ENCODE data around the gene AFG1L. TPM values are rescaled to one million over a fixed set of nuclear protein-coding genes. Genes with fewer than 3 reads are reported as not detected.

The AFG1L gene
- total RNA-seq, 1 experiment from 2014 or later: 4.9 TPM

DNA sequence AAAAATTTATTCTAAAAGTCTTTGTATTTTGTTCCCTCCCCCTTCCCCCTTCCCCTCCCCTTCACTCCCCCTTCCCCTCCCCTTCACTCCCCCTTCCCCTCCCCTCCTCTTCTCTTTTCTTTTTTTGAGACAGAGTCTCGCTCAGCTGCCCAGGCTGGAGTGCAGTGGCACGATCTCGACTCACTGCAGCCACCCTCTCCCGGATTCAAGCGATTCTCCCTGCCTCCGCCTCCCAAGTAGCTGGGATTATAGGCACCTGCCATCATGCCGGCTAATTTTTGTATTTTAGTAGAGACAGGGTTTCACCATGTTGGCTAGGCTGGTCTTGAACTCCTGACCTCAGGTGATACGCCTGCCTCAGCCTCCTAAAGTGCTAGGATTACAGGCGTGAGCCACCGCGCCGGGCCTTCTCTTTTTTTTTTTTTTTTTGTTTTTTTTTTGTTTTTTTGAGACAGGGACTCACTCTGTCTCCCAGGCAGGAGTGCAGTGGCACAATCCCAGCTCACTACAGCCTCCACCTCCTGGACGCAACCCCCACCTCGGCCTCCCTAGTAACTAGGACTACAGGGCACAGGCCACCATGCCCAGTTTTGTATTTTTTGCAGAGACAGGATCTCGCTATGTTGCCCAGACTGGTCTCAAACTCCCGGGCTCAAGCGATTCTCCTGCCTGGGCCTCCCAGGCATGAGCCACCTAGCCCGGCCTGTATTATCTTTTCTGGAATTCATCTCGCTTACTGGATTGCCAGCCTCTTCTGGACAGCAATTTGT is 1.1 kb upstream of the AFG1L start:
- POLR2A ChIA-PET: interaction anchor here (0.7 to 0.9 kb wide), 2 partner anchors 29 to 33 kb away, joined by 3 read pairs; partner anchors contain the start of gene SNX3
- peak overlapping the region; percentile 84 for H3K4me2 ChIP-seq (ENCODE audit: low read length)
- H3K36me3 ChIP-seq (ENCODE audit: control insufficient read depth in 1 of 2, insufficient read depth in 2 of 2, low read length in 2 of 2): no peaks in the 10 kb centered on the region
- no peaks in the 10 kb centered on the region for H3K9me3 ChIP-seq (ENCODE audit: control insufficient read depth in 1 of 2, insufficient read depth in 1 of 2, low read depth in 1 of 2, low read length in 2 of 2)
- no peak for TF ChIP-seq POLR2AphosphoS5 (IDR thresholded peaks at IDR 0.05; ENCODE audit: low read depth, low read length)
- peak; percentile 58; the same call in 1 of the 2 replicates for TF ChIP-seq ZFX (IDR thresholded peaks at IDR 0.05)
- TF ChIP-seq, protein P1, sequence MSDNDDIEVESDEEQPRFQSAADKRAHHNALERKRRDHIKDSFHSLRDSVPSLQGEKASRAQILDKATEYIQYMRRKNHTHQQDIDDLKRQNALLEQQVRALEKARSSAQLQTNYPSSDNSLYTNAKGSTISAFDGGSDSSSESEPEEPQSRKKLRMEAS (IDR thresholded peaks at IDR 0.05): no peak
- H3K9me2 ChIP-seq (ENCODE audit: insufficient read depth): no peaks in the 10 kb centered on the region
- peak overlapping the region; percentile 80 for H3K9ac ChIP-seq (ENCODE audit: low read length)
- no peaks in the 10 kb centered on the region; the same call in 1 of the 2 replicates for H3K79me2 ChIP-seq (ENCODE audit: insufficient read depth, low read length)
- H3K4me1 ChIP-seq (ENCODE audit: control insufficient read depth in 1 of 2, insufficient read depth in 2 of 2, low read length in 2 of 2): peaks cover 5 to 24% of the 10 kb centered on the region in 2 experiments
- RAD21 ChIA-PET (ENCODE audit: low non-redundant PET in 1 of 2, low total read pairs in 2 of 2, uncharacterized antibody in 2 of 2, unreplicated experiment in 2 of 2): no interaction called here
- peak overlapping the region; percentile 67 to 82 for H3K4me3 ChIP-seq (replicated peaks in 1 of 2; ENCODE audit: low read depth in 1 of 2, low read length in 2 of 2)
- no TSS peak for BruUV-seq (replicated peaks)
- DNase-seq (ENCODE audit: low read depth, low spot score): no peak
- ATAC-seq: peak; percentile 2; the same call in 1 of the 2 replicates
- intact Hi-C loops (cut with micrococcal nuclease): loop anchor here (2.0 kb wide), 1 partner anchor 33 kb away; the partner anchor contains the start of gene SNX3
- peak overlapping the region; percentile 67 for H2AFZ ChIP-seq (ENCODE audit: low read depth, low read length, poor library complexity, severe bottlenecking)
- CTCF ChIA-PET: no interaction called here
- H3K27me3 ChIP-seq (ENCODE audit: insufficient read depth, low read length): no peaks in the 10 kb centered on the region
- H4K20me1 ChIP-seq (ENCODE audit: insufficient read depth): no peaks in the 10 kb centered on the region
- peak overlapping the region; percentile 78 for H3K27ac ChIP-seq (ENCODE audit: low read depth, low read length)

DNA sequence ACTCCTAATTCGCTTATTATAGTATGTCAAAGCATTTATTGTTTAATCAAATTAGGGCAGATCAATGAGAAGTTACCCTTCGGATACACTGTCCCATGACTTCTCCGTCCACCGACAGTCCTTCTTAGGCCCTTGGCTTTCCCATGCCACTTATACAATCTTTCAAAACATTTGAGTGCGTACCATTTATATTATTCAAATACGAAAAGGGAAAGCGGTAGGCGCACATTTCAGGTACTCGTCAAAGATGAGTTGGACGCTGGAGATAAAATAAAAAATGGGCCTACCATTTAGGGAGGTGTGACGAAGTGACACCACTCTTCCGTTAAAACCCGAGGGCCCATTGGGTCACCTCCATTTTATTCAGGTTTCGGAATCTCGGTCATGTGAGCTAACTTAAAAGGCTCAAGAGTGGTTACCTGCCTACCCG is 542 bp upstream of the AFG1L start:
- DNase-seq (ENCODE audit: low read depth, low spot score) (no peak), ATAC-seq (peak; percentile 13)
- peak overlapping the region; percentile 80 for H3K9ac ChIP-seq (ENCODE audit: low read length)
- RAD21 ChIA-PET (ENCODE audit: low non-redundant PET in 1 of 2, low total read pairs in 2 of 2, uncharacterized antibody in 2 of 2, unreplicated experiment in 2 of 2): no interaction called here
- BruUV-seq (replicated peaks): TSS peak; percentile 99
- peak overlapping the region; percentile 67 for H2AFZ ChIP-seq (ENCODE audit: low read depth, low read length, poor library complexity, severe bottlenecking)
- no peaks in the 10 kb centered on the region; the same call in 1 of the 2 replicates for H3K79me2 ChIP-seq (ENCODE audit: insufficient read depth, low read length)
- POLR2A ChIA-PET: interaction anchor here (0.9 to 1.7 kb wide), 2 partner anchors 29 to 33 kb away, joined by 3 to 6 read pairs; partner anchors contain the start of gene SNX3
- H3K4me3 ChIP-seq (replicated peaks in 1 of 2; ENCODE audit: low read depth in 1 of 2, low read length in 2 of 2): peak overlapping the region; percentile 67 to 82
- H3K27ac ChIP-seq (ENCODE audit: low read depth, low read length): peak overlapping the region; percentile 78
- H3K36me3 ChIP-seq (ENCODE audit: control insufficient read depth in 1 of 2, insufficient read depth in 2 of 2, low read length in 2 of 2): no peaks in the 10 kb centered on the region
- H3K4me1 ChIP-seq (ENCODE audit: control insufficient read depth in 1 of 2, insufficient read depth in 2 of 2, low read length in 2 of 2): peaks cover 5 to 21% of the 10 kb centered on the region in 2 experiments
- no peak for TF ChIP-seq EZH2 (IDR thresholded peaks at IDR 0.05)
- TF ChIP-seq, protein P2, sequence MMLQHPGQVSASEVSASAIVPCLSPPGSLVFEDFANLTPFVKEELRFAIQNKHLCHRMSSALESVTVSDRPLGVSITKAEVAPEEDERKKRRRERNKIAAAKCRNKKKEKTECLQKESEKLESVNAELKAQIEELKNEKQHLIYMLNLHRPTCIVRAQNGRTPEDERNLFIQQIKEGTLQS (IDR thresholded peaks at IDR 0.05): no peak
- TF ChIP-seq POLR2AphosphoS5 (IDR thresholded peaks at IDR 0.05; ENCODE audit: low read depth, low read length): no peak
- peak; percentile 56; the same call in 1 of the 2 replicates for TF ChIP-seq ZFX (IDR thresholded peaks at IDR 0.05)
- TF ChIP-seq, protein P3, sequence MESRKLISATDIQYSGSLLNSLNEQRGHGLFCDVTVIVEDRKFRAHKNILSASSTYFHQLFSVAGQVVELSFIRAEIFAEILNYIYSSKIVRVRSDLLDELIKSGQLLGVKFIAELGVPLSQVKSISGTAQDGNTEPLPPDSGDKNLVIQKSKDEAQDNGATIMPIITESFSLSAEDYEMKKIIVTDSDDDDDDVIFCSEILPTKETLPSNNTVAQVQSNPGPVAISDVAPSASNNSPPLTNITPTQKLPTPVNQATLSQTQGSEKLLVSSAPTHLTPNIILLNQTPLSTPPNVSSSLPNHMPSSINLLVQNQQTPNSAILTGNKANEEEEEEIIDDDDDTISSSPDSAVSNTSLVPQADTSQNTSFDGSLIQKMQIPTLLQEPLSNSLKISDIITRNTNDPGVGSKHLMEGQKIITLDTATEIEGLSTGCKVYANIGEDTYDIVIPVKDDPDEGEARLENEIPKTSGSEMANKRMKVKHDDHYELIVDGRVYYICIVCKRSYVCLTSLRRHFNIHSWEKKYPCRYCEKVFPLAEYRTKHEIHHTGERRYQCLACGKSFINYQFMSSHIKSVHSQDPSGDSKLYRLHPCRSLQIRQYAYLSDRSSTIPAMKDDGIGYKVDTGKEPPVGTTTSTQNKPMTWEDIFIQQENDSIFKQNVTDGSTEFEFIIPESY (IDR thresholded peaks at IDR 0.05; ENCODE audit: extremely low read depth, insufficient replicate concordance, low read length): no peak
- TF ChIP-seq EGR1 (IDR thresholded peaks at IDR 0.05; ENCODE audit: low read depth): no peak
- TF ChIP-seq SIN3A (IDR thresholded peaks at IDR 0.05; ENCODE audit: low read depth): no peak
- no peaks in the 10 kb centered on the region for H3K27me3 ChIP-seq (ENCODE audit: insufficient read depth, low read length)
- H3K4me2 ChIP-seq (ENCODE audit: low read length): peak overlapping the region; percentile 84
- H3K9me3 ChIP-seq (ENCODE audit: control insufficient read depth in 1 of 2, insufficient read depth in 1 of 2, low read depth in 1 of 2, low read length in 2 of 2): no peaks in the 10 kb centered on the region
- CTCF ChIA-PET: no interaction called here
- H3K9me2 ChIP-seq (ENCODE audit: insufficient read depth): no peaks in the 10 kb centered on the region
- intact Hi-C loops (cut with micrococcal nuclease): loop anchor here (2.0 kb wide), 1 partner anchor 34 kb away; the partner anchor contains the start of gene SNX3
- H4K20me1 ChIP-seq (ENCODE audit: insufficient read depth): no peaks in the 10 kb centered on the region

Measured in HCT116 (cell line).